COLO668 (cell line): ENCODE data around the gene ADAM19.
A peak's percentile ranks its signal among the peaks of the same experiment; 100 is the strongest.

ENCODE experiments used
- DNase-seq: peaks from one replicate; lab custom pipeline; 2025; ENCODE audit not compliant: unreplicated experiment; lab: John Stamatoyannopoulos, UW

The ADAM19 gene

DNA sequence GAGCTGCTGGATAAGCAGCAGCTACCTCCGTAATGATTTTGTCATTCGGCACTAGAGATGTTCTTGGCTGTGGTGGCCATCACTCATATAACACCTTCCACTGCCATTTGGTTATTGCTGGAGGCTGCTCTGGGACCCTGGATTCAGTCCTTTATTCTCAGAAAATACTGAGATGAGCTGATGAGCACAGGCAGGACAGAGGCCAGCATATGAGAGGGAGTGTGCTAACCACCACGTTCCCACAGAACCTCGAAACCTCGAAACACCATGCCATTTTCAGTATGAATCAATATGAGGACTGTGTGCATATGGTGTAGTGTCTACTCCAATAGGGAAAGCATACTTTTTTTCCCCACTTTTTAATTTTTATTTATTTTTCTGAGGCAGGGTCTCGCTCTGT lies 56.6 kb downstream of the ADAM19 start:
- no peak for DNase-seq

DNA sequence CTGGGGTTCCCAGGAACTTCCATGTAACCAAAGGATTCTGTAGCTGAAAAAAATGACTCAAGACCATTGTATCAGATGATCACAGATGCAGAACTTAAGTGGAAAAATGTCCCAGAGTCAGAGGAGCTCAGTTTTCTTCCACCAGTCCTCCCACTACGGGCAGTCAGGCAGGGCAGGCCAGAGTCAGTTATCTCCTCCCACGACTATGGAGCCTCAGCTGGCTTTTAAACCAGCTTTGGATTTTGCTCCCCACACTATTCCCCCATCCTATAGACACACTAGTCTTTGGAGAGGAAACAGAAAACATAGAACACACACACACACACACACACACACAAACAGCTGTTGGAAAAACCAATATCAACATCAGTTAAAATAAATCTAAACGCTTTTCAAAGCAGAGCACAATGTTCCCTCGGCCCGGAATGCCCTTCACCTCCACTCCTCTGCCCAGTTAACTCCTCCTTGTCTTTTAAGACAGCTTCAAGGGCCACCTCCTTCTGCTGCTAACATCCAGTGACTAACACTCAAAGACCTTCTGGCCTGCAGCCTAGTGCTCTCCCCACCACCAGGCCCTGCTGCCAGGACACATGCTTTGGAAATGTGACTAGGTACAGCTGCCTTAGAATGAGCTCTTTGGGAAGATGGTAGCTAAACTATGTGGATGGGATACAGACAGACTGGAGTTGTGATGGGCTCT lies 58.8 kb downstream of the ADAM19 start:
- no peak for DNase-seq

- no peak for DNase-seq
Observed at GRCh38 chr5:157516006-157516405, 59.6 kb downstream of the ADAM19 start.

- no peak for DNase-seq
Observed at GRCh38 chr5:157514974-157515373, 60.6 kb downstream of the ADAM19 start.

DNA sequence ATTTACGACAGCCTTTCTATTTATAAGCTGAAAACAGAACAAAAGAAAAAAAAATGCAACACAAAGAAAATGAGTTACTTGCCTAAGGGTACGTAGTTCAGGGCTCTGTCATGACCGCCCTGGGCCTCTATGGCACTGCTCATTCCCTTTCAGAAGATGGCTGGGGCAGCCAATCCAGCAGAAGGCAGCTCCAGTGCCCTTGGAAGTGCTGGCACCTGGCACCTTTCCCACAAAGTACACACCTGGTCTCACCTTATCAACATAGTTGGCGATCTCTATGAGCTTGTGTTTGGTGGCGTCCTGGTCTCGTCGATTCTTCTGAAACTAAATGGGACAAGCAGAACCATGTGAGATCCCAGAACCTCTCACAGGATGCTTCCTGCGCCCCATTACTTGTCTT lies 62.4 kb downstream of the ADAM19 start:
- DNase-seq, result no peak

DNA sequence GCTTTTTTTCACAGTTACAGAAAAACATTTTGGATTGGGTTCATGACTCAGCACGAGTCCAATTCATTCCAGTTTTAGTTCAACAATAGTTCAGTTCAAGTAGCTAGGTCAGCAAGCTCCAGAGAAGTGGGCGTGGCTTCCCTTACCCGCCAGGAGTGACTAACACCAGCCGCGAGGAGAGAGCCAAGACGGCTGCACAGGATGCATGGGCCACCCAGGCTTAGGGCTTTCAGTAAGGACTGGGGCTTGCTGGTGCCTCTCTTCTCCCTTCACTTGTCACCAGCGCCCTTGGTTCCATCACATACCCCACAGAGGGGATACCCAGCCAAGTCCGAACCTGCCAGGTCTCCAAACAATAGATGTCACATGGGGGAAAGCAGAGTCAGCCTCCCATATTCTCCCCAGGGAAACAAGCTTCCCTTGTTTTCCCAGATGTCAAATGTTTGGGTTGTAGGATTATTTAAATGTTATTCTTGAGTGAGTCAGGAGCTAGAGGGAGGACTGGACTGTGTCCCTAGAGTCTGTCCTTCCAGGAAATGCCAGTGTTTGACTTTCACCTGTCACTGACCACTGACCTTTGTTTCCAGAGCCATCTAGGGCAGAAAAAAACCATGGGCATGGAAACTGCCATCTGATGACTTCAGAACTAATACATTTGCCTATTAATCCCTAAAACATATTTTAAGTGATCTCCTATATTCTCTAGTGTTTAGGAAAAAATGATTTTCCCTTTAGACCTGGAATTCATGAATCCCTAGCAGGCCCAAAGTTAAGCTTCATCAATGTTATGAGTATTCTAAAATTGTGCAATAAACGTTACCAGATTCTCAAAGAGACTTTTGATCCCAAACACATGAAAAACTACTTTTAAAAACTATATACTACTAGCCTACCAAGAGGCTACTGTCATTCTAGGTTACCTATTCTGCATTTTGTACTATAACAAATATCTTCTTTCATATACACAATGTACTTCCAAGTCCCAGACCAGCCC lies 63.6 kb downstream of the ADAM19 start:
- DNase-seq, result peak; percentile 5

GRCh38 chr5:157510682-157511081 lies 64.9 kb downstream of the ADAM19 start:
- no peak for DNase-seq

GRCh38 chr5:157509587-157509986 lies 66.0 kb downstream of the ADAM19 start:
- DNase-seq, result no peak

DNA sequence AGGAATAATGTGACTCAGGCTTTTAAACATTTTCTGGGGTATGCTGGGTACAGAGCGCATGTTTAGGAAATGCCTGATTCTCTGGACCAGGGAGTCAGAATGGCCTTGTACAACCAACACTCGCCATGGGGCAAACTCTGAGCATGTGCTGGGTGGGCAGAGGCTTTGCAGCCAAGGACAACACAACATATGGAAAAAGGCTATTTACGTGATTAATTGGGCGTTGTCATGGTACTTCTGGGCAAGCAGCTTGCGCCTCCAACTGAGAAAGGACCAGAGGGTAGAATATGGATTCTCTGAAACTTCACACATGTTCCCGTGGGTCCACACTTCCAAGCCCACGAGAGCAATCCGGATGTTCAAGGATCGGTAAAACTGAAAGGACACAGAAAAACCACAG lies 66.5 kb downstream of the ADAM19 start:
- DNase-seq, result no peak

- DNase-seq, result no peak
Observed at GRCh38 chr5:157506981-157507780, 68.4 kb downstream of the ADAM19 start.

DNA sequence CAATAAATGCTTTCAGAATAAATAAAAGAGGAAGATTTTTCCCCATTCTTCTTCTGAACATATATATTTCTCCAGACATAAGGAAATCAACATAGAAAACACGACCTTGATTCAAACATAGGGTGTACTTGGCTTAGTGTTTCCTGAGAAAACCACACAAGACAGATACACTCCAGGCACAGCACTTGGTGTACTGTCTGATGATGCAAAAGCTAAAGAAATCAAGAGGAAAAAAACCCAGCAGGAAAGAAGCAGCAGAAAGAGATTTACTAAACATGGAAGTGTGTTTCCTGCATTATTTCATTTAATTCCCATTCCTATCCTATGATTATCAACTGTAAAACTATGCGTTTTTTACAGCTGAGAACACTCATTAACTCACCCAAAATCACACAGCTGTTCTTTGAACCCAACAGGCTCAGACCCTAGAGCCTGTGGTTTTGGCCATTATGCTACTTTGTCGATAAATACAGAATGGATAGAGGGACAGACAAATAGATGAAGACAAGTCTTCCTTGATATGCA lies 69.4 kb downstream of the ADAM19 start:
- no peak for DNase-seq

DNA sequence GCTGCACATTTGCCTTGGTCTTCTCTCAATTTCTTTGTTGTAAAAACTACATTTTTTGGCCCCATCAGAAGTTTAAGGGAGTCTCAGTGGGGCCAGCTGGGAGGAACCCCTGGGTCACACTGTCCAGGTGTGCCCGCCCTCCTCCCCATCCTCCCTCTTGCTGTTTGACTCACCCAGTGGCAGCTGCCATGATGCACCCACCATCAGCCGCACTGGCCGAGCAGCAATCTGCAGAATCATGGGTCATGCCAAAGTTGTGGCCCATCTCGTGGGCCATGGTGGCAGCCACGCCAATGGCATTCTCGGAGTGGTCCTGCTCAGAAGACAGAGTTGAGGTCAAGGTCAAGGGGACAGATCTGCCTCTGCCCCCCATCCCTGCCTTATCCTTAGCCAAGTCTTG lies 70.1 kb downstream of the ADAM19 start:
- DNase-seq, result no peak

DNA sequence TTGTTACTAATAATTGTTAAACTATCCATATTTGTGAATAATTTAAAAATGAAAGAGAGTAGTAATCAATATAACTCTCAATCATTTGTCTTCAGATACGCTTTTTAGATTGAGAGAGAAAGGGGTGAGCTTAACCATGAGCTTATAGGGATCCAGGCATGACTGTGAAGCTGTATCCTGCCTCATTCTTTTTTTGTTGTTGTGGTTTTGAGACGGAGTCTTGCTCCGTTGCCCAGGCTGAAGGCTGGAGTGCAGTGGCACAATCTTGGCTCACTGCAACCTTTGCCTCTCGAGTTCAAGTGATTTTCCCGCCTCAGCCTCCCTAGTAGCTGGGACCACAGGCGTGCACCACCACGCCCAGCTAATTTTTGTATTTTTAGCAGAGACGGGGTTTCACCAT lies 71.5 kb downstream of the ADAM19 start:
- DNase-seq, result no peak

DNA sequence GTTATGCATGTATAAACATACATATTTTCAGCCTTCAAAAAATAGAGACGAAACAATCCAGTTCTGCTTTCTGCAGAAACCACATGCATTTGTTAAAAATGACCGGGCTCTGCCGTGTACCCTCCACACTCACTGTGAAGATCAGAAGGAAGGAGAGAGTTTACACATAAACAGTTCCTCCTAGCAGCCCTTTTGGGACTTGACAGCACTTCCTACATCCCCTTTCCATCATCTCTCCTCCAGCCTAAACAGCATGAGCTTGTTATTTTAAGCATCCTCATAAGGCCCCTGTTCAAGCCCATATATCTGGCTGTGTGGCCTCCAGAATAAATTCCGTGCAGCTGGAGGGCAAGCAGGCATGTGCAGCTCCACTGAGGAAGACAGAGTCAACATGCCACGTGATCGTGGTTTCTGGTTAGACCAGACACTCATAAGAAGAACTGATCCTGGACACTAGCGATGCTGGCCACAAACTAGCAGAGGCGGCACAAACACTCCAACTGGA lies 73.4 kb downstream of the ADAM19 start:
- DNase-seq, result no peak

GRCh38 chr5:157497875-157498611 lies 77.5 kb downstream of the ADAM19 start:
- no peak for DNase-seq

GRCh38 chr5:157496864-157497263 lies 78.7 kb downstream of the ADAM19 start:
- no peak for DNase-seq

DNA sequence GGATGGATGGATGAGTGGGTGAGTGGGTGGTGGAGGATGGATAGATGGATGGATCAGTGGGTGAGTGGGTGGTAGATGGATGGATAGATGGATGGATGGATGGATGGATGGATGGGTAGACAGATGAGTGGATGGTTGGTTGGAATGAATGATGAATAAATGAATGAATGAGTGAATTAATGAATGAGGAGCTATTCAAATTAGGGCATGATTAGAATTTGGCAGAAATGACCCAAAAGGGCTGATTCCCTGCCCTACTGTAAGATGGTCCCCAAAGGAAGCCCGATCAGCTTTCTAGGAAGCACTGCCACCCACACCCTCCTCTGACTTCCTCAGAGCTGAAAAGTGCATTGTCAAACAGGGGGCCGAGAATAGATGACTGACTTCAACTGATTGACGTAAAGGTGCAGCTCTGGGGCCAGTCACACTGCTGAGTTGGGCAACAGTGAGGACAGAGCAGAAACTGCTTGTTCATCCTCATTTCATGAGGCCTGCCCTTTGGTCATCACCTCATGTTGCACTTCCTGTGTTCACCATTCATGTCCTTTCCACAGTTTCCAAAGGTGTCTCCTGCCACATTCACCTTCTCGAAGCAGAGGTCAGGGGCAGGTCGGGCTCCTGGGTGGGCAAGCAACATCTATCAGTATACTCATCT lies 81.3 kb downstream of the ADAM19 start:
- no peak for DNase-seq

DNA sequence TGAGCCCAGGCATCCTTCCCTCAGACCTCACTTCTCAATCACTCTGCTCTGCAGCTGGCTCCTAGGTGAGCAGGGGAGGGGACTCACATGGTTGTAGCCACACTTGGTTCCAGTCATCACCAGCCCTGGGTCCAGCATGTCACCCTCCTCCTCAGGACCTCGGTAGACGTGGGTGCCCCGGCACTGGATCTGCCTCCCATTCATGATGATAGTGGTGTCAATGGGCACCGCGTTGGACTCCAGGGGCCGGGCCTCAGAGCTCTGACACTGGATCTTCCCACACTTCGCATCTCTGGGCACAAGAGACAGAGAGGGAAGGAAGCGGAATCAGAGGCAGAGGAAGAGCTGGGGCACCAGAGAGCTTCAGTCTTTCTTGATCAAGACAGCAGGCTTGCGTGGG lies 82.7 kb downstream of the ADAM19 start:
- DNase-seq, result no peak

GRCh38 chr5:157491471-157491995 lies 84.0 kb downstream of the ADAM19 start:
- no peak for DNase-seq

GRCh38 chr5:157487358-157487757 lies 88.2 kb downstream of the ADAM19 start:
- no peak for DNase-seq
